Activated T-cell treated with anti-CD3 and anti-CD28 coated beads, Interleukin-2, amount 50 U/mL, for 48 hours (primary cell): ENCODE results near the gene PLA2G6.
"Not testable (repeated sequence)": the region's sequence is repeated elsewhere in the genome, so short reads cannot be mapped to it uniquely, and the experiment has no call there.

Experiments used
- DNase-seq, 2 experiments: peaks; one replicate each; pipeline ENCODE4 v3.0.0-alpha.2; 2020

Gene PLA2G6

GRCh38 chr22:38126928-38127668 is 54.5 kb downstream of the PLA2G6 start:
- DNase-seq = no peak

- DNase-seq = no peak
Observed at GRCh38 chr22:38125751-38126201, 55.9 kb downstream of the PLA2G6 start.

- no peak for DNase-seq
Observed at GRCh38 chr22:38125038-38125610, 56.5 kb downstream of the PLA2G6 start.

DNA sequence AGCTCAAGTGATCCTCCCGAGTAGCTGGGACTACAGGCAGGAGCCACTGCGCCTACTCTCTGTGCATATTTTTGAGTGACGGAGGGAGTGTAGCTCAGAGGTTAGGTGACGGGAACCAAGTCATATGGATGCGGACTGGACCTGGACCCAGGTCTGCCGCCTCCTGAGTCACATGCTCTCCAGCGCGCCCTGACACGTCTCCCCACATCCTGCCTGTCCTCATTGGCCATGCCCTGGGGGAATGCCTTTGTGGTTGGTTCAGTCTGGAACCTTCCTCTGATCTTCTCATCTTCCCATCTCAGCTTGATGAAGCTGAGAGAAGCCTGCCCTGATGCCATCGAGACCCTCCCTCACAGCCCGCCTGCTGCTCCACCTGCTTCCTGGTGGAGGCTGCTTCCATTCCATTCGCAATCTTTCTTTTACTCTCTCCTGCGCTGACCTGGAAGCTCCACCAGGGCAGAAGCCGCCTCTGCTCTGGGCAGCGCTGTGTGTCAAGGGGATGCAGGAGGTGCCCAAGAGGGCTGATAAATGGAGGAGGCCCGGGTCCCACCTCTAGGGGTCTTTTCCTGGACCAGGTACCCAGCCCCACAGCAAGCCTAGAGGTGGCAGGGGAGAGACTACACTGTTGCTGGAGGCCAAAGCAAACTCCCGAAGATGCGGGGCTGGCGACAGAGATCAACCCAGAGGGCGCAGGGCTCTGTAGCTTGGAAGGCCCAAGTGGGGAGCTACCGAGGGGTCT is 57.2 kb downstream of the PLA2G6 start:
- no peak for DNase-seq

GRCh38 chr22:38122616-38123015 is 59.0 kb downstream of the PLA2G6 start:
- DNase-seq = no peak

GRCh38 chr22:38120359-38121110 is 61.1 kb downstream of the PLA2G6 start:
- no peak for DNase-seq

DNA sequence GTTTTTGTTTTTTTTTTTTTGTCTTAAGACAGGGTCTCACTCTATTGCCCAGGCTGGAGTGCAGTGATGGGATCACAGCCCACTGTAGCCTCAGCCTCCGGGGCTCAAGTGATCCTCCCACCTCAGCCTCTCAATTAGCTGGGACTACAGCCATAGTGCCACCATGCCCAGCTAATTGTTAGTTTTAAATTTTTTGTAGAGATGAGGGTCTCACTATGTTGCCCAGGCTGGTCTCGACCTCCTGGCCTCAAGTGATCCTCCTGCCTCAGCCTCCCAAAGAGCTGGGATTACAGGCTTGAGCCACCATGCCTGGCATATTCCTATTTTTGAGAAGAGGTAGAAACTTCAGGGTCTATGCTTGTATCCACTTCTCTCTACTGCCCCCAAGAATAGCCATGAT is 62.9 kb downstream of the PLA2G6 start:
- not testable (repeated sequence) for DNase-seq

DNA sequence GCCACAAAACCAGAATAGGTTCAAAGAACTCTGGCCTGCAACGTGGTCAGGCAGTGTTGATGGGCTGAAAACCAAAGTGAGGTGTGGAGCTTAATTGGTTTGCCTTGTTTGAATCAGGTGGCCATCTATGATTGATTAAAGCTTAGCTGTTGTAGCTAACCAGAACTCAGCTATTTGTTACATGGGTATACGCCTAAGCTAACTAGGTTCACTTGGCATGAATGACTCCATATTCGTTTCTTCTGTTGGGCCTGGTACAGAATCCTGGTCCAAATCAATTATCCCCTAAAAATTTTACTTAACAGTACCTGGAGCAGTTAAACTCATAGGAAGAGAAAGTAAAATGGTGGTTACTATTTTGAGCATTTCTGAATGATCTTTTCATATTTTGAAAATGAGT is 63.4 kb downstream of the PLA2G6 start:
- DNase-seq = no peak

DNA sequence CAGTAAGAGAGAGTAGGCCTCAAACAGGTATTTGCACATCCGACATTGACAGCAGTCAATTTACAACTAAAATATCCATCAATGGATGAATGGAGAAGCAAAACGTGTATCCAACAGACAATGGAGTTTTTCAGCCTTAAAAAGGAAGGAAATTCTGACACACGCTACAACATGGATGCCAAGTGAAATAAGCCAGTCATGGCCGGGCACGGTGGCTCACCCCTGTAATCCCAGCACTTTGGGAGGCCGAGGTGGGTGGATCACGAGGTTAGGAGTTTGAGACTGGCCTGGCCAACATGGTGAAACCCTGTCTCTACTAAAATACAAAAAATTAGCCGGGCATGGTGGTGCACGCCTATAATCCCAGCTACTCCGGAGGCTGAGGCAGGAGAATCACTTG is 64.1 kb downstream of the PLA2G6 start:
- not testable (repeated sequence) for DNase-seq

DNA sequence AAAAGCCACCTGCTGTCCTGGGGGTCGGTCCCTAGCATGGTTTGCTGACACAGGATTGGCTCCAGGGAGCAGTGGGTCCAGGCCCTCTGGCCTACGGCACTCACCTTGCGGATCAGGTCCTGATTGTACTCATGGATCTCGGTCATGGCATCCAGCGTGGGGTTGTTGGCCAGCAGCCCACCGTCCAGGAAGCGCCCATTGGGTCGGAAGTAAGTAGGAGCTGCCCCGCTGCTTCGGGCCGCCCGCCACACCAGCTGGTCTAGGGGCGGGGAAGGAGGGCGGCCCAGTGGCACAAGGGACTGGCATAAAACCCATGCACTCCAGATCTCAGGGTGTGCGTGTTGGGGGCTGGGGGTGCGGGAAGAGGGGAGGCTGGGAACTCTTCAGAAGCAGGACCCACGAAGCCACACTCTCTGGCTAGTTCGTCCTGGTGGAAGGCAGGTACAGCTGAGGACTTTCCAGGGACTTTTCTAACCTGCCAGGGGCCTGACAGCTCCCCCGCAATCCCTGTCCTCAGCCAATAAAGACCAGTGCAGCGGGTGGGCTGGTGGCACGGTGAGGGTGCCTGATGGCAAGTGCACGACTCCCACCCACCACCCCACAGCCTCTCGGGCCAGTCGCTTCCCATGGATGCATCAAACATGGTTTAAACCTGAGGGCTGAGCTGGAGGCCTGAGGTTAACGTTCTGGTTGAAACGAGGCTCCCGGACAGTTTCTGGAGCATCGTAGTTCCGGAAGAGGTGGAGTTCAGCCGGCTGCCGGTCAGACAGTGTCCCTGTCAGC is 66.0 kb downstream of the PLA2G6 start:
- DNase-seq = no peak

GRCh38 chr22:38114484-38115398 is 66.9 kb downstream of the PLA2G6 start:
- DNase-seq = peak; percentile 85 to 88

- no peak for DNase-seq
Observed at GRCh38 chr22:38112381-38112780, 69.2 kb downstream of the PLA2G6 start.

- DNase-seq = no peak
Observed at GRCh38 chr22:38111925-38112355, 69.7 kb downstream of the PLA2G6 start.

- no peak for DNase-seq
Observed at GRCh38 chr22:38110863-38111852, 70.5 kb downstream of the PLA2G6 start.

DNA sequence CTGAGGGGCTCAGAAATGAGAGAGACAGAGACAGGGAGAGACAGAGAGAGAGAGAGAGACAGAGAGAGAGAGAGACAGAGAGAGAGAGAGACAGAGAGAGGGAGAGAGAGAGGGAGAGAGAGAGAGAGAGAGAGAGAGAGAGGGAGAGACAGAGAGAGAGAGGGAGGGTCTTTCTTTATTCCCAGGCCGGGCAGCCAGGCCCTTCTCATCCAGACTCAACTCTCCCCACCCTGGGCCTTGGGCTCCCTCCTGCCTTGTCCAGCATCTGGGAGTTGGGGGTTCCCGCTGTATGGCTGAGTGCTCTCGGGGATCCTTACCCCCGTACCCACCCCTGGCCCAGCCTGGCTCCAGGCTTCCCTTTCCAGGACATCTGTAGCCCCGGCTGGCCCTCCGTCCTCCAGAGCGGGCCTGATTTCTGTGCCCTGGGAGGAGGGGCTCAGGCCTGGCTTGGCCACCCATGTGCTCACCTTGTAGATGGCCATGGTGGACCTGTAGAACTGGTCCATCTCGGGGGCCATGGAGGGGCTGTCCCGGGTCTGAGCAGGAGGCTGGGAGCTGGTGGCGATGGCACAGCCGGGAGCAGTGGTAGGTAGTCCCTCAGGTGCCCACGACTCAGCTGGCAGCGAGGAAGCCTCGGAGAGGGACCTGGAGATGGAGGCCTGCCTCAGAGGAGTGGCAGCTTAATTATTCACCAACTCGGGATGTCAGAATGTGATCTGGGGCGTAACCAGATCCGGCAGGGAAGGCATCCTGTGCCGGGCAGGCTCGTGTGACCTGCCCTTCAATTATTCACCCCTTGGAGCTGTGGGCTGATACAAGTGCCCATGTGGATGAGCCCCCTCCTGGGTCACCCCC is 71.4 kb downstream of the PLA2G6 start, which contains the start of gene BAIAP2L2:
TSS of gene BAIAP2L2 (minus strand) at position 677 of the 855 bp plus-strand sequence. CDS start at position 518, 159 bp downstream.
- DNase-seq = no peak

DNA sequence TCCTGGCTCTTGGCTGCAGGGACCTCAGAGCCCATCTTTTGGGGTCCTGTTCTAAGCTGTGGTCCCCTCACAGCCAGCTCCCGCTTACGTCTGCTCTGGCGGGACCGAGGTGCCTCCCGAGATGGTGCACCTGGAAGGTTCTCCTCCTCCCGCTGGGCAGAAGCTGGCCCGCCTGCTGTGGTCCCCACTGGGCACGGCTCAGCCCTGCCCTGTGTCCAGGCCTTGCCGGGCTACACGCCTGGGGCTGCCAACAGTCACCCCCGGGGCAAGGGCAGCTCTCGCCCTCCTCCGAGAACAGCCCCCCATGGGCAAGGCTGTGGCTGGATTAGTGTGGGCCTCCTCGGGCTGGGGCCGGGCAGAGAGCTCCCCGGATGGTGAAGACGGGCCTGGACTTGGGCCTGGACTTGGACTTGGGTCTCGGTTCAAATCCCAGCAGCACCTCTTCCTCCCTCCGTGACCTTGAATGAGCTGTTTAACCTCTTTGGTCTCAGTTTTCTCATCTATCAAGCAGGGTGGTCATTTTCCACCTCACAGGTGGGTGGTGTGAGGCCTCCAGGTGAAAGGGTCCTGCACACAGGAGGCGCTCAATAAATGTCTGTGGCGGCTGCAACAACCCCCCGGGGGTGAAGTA is 72.1 kb downstream of the PLA2G6 start:
- peak in 1 of 2 experiments; percentile 28 for DNase-seq

- no peak for DNase-seq
Observed at GRCh38 chr22:38108561-38109319, 72.9 kb downstream of the PLA2G6 start.
